Activated CD4-positive, alpha-beta T cell treated with anti-CD3 and anti-CD28 coated beads, Interleukin-2, amount 10 ng/mL, durations not matched to agents 24 days and 14 days (primary cell): Measurements from ENCODE around the gene ZNF620. TPM values are rescaled to one million over a fixed set of nuclear protein-coding genes. Genes with fewer than 3 reads are reported as not detected.
"Not testable (repeated sequence)": the region's sequence is repeated elsewhere in the genome, so short reads cannot be mapped to it uniquely, and the experiment has no call there.

Experiments used
- DNase-seq: peaks from one replicate; pipeline ENCODE4 v3.0.0; 2022
- H3K27ac Mint-ChIP-seq: one replicate; pipeline ENCODE4 v1.8.0; 2022; ENCODE audit warnings: mild to moderate bottlenecking, mixed read lengths
- H3K27me3 Mint-ChIP-seq: one replicate; pipeline ENCODE4 v1.8.0; 2022; ENCODE audit warnings: mixed read lengths
- H3K36me3 Mint-ChIP-seq: one replicate; pipeline ENCODE4 v1.8.0; 2022; ENCODE audit warnings: low read depth, mild to moderate bottlenecking, mixed read lengths
- H3K4me1 Mint-ChIP-seq: one replicate; pipeline ENCODE4 v1.8.0; 2021; ENCODE audit warnings: mixed read lengths
- H3K4me3 Mint-ChIP-seq: one replicate; pipeline ENCODE4 v1.8.0; 2022; ENCODE audit warnings: mild to moderate bottlenecking, moderate library complexity, mixed read lengths
- H3K9me3 Mint-ChIP-seq: one replicate; pipeline ENCODE4 v1.8.0; 2021; ENCODE audit warnings: mixed read lengths
- intact Hi-C: fragments of 100-400 bp; cut with micrococcal nuclease; formaldehyde crosslinking; loops from one replicate; pipeline ENCODE4 v1.15.1; 2023
- total RNA-seq: library from RNA; stranded (reverse); gene quantifications from 2 replicates; pipeline ENCODE4 v1.2.3, GENCODE V29; 2022

ZNF620 gene
- total RNA-seq, 1 donor from 2014 or later = 5.6 TPM

DNA sequence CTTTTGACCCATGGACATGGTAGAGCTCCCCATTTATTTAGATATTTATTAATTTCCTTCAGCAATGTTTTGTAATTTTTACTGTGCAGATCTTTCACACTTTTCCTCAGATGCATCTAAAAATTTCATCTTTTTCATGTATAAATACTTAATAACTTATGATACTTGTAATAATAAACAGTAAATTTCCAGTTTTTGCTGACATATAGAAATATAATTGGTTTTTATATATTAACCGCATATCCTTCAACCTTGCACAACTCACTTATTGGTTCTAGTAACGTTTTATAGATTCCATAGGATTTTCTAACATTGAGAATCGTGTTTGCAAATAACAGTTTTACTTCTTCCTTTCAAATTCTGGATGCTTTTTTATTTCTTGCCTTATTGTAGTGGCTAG lies 15.4 kb downstream of the ZNF620 start:
- Mint-ChIP-seq H3K4me3 (no peak overlapping the region), H3K4me1 (peaks cover 14% of the 10 kb centered on the region), H3K9me3 (peaks cover under 1% of the 10 kb centered on the region), H3K27me3 (no peaks in the 10 kb centered on the region), H3K36me3 (peaks cover 18% of the 10 kb centered on the region), H3K27ac (no peak overlapping the region)
- intact Hi-C loops = loop anchor here (5.0 kb wide), 1 partner anchor 681 kb away; no protein-coding TSS in a partner anchor
- DNase-seq = no peak

GRCh38 chr3:40523781-40524180 lies 17.9 kb downstream of the ZNF620 start:
- peaks cover 33% of the 10 kb centered on the region for H3K36me3 Mint-ChIP-seq
- H3K27ac Mint-ChIP-seq = peak overlapping the region; percentile 85
- peaks cover 20% of the 10 kb centered on the region for H3K4me1 Mint-ChIP-seq
- peak overlapping the region; percentile 92 for H3K4me3 Mint-ChIP-seq
- intact Hi-C loops = loop anchor here (1.0 to 5.0 kb wide), 6 partner anchors 19 to 679 kb away; partner anchors contain the start of genes EIF1B, RPL14 and ZNF619
- H3K9me3 Mint-ChIP-seq = peaks cover 7% of the 10 kb centered on the region
- H3K27me3 Mint-ChIP-seq = no peaks in the 10 kb centered on the region
- no peak for DNase-seq

GRCh38 chr3:40524222-40524567 lies 18.4 kb downstream of the ZNF620 start:
- Mint-ChIP-seq H3K4me3 (peak overlapping the region; percentile 92), H3K4me1 (peaks cover 20% of the 10 kb centered on the region), H3K9me3 (peaks cover 7% of the 10 kb centered on the region), H3K27me3 (no peaks in the 10 kb centered on the region), H3K36me3 (peaks cover 36% of the 10 kb centered on the region), H3K27ac (peak overlapping the region; percentile 85)
- DNase-seq = no peak
- intact Hi-C loops = loop anchor here (1.0 to 5.0 kb wide), 6 partner anchors 19 to 678 kb away; partner anchors contain the start of genes EIF1B, RPL14 and ZNF619

- intact Hi-C loops = loop anchor here (1.0 to 5.0 kb wide), 7 partner anchors 20 to 678 kb away; partner anchors contain the start of genes EIF1B, RPL14 and ZNF619
- DNase-seq = peak; percentile 97
- H3K27ac Mint-ChIP-seq = peak within 1 kb of the TSS; percentile 93
- no peaks in the 10 kb centered on the region for H3K27me3 Mint-ChIP-seq
- H3K4me3 Mint-ChIP-seq = peak within 1 kb of the TSS; percentile 92
- H3K36me3 Mint-ChIP-seq = peaks cover 39% of the 10 kb centered on the region
- H3K4me1 Mint-ChIP-seq = peaks cover 20% of the 10 kb centered on the region
- H3K9me3 Mint-ChIP-seq = peaks cover 7% of the 10 kb centered on the region
Observed at GRCh38 chr3:40524568-40525285, 18.9 kb downstream of the ZNF620 start, which contains the start of gene ZNF621. ZNF621 (plus strand) TSS chr3:40524960; CDS start chr3:40525841, 881 bp downstream.

DNA sequence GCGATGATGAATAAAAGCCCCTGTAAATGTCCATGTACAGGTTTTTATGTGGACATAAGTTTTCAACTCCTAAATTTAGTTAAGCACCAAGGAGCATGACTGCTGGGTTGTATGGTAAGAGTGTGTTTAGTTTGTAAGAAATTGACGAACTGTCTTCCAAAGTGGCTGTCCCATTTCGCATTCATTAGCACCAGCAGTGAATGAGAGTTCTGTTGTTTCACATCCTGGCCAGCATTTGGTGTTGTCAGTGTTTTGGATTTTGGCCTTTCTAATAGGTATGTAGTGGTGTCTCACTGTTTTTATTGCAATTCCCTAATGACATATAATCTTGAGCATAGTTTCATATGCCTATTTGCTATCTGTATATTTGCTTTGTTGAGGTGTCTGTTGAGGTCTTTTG lies 22.6 kb downstream of the ZNF620 start:
- Mint-ChIP-seq H3K27ac (no peak overlapping the region), H3K4me1 (peaks cover 20% of the 10 kb centered on the region), H3K4me3 (no peak overlapping the region), H3K36me3 (peaks cover 75% of the 10 kb centered on the region), H3K9me3 (peaks cover 28% of the 10 kb centered on the region), H3K27me3 (no peaks in the 10 kb centered on the region)
- intact Hi-C loops = loop anchor here (5.0 kb wide), 1 partner anchor 191 kb away; no protein-coding TSS in a partner anchor
- no peak for DNase-seq

GRCh38 chr3:40532252-40532651 lies 26.4 kb downstream of the ZNF620 start:
- H3K9me3 Mint-ChIP-seq = peaks cover 37% of the 10 kb centered on the region
- H3K27ac Mint-ChIP-seq = no peak overlapping the region

GRCh38 chr3:40534283-40534682 lies 28.4 kb downstream of the ZNF620 start:
- Mint-ChIP-seq H3K4me1 (no peaks in the 10 kb centered on the region), H3K9me3 (peaks cover 34% of the 10 kb centered on the region), H3K27me3 (no peaks in the 10 kb centered on the region), H3K36me3 (peaks cover 86% of the 10 kb centered on the region), H3K27ac (no peak overlapping the region), H3K4me3 (no peak overlapping the region)
- no peak for DNase-seq
- intact Hi-C loops = no loop called here

More at GRCh38 chr3:40532252-40532651, 26.4 kb downstream of the ZNF620 start:
- intact Hi-C loops = no loop called here
- Mint-ChIP-seq H3K4me1 (peaks cover 2% of the 10 kb centered on the region), H3K4me3 (no peak overlapping the region), H3K27me3 (no peaks in the 10 kb centered on the region), H3K36me3 (peaks cover 89% of the 10 kb centered on the region)
- DNase-seq = no peak

DNA sequence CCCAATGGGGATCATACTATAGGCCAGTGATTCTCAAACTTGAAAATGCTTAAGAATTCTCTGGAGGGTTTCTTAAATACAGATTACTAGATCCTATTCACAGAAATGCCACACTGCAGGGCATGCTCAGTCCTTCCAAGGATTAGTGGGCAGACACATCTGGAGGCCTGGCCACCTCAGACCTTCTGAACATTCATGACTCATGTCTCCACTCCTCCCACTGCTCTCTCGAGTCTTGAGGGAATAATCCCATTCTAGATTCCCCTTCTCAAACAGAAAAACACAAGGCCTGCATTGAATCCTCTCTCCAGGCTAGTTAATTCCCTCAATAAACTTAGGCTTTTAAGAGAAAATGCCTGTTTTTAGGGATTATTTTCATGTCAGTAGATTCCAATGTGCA lies 41.0 kb downstream of the ZNF620 start:
- Mint-ChIP-seq H3K4me3 (no peak overlapping the region), H3K27me3 (no peaks in the 10 kb centered on the region), H3K36me3 (no peaks in the 10 kb centered on the region), H3K4me1 (no peaks in the 10 kb centered on the region), H3K27ac (no peak overlapping the region), H3K9me3 (no peaks in the 10 kb centered on the region)
- DNase-seq = no peak
- intact Hi-C loops = no loop called here

- intact Hi-C loops = no loop called here
- Mint-ChIP-seq H3K9me3 (no peaks in the 10 kb centered on the region), H3K36me3 (no peaks in the 10 kb centered on the region)
Observed at GRCh38 chr3:40550167-40550566, 44.3 kb downstream of the ZNF620 start.

GRCh38 chr3:40557575-40558161 lies 51.8 kb downstream of the ZNF620 start:
- H3K27ac Mint-ChIP-seq = no peak overlapping the region
- no peaks in the 10 kb centered on the region for H3K9me3 Mint-ChIP-seq
- H3K36me3 Mint-ChIP-seq = no peaks in the 10 kb centered on the region
- no peak overlapping the region for H3K4me3 Mint-ChIP-seq
- intact Hi-C loops = no loop called here
- DNase-seq = no peak
- no peaks in the 10 kb centered on the region for H3K27me3 Mint-ChIP-seq
- H3K4me1 Mint-ChIP-seq = no peaks in the 10 kb centered on the region

More at GRCh38 chr3:40550167-40550566, 44.3 kb downstream of the ZNF620 start:
- no peaks in the 10 kb centered on the region for H3K27me3 Mint-ChIP-seq
- no peak overlapping the region for H3K4me3 Mint-ChIP-seq
- no peak for DNase-seq
- no peaks in the 10 kb centered on the region for H3K4me1 Mint-ChIP-seq
- no peak overlapping the region for H3K27ac Mint-ChIP-seq

- H3K27me3 Mint-ChIP-seq, H3K27ac Mint-ChIP-seq, DNase-seq, H3K4me3 Mint-ChIP-seq, intact Hi-C loops, H3K36me3 Mint-ChIP-seq, H3K9me3 Mint-ChIP-seq, H3K4me1 Mint-ChIP-seq: not testable (repeated sequence)
Observed at GRCh38 chr3:40562482-40562881, 56.6 kb downstream of the ZNF620 start.

- H3K9me3 Mint-ChIP-seq, H3K4me3 Mint-ChIP-seq: not testable (repeated sequence)
Observed at GRCh38 chr3:40565629-40566028, 59.8 kb downstream of the ZNF620 start.

GRCh38 chr3:40566694-40567093 lies 60.9 kb downstream of the ZNF620 start:
- Mint-ChIP-seq H3K27me3 (peaks cover 5% of the 10 kb centered on the region), H3K27ac (no peak overlapping the region), H3K4me1 (no peaks in the 10 kb centered on the region), H3K9me3 (no peaks in the 10 kb centered on the region), H3K36me3 (no peaks in the 10 kb centered on the region), H3K4me3 (no peak overlapping the region)
- intact Hi-C loops = no loop called here
- DNase-seq = no peak

More at GRCh38 chr3:40565629-40566028, 59.8 kb downstream of the ZNF620 start:
- H3K27ac Mint-ChIP-seq, H3K27me3 Mint-ChIP-seq, intact Hi-C loops, H3K36me3 Mint-ChIP-seq, DNase-seq, H3K4me1 Mint-ChIP-seq: not testable (repeated sequence)
